Ovary (tissue), 3 donors: Measurements from ENCODE around the gene RERE.

Experiments used
- EP300 ChIP-seq: sonication (generic); formaldehyde crosslinking; IDR thresholded peaks from one replicate; pipeline ENCODE4 v1.6.1; 2017; ENCODE audit warnings: antibody characterized with exemption
- TF ChIP-seq, protein P1 (sequence below), 3 donors: fragments of 450-650 bp in 2 of 3; fragments of 200-600 bp in 1 of 3; IDR thresholded peaks; one replicate each; pipeline versions ENCODE4 v1.5.1 to v1.8.0; 2016 to 2022; ENCODE audit warnings: antibody characterized with exemption in 3 of 3, mild to moderate bottlenecking in 1 of 3
- donor health status: DM: no; HTN: no; CAD: no.

DNA sequence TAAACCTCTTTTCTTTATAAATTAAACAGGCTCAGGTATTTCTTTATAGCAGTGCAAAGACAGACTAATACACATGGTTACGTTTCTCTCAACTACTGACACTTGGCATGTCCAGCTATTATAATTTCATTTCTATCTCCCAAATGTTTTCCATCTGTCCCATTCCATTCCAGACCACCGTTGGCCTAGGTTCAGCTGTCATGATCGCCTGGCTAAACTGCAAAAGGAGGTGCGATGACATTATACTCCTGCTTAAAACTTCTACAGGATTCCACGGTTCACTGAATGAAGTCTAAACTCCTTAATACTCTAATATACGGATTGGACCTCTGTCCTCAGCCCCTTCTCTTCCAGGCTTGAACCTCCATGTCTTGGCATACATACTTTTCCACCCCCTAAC lies 72.1 kb downstream of the RERE start:
- no peak for TF ChIP-seq EP300
- TF ChIP-seq, protein P1, sequence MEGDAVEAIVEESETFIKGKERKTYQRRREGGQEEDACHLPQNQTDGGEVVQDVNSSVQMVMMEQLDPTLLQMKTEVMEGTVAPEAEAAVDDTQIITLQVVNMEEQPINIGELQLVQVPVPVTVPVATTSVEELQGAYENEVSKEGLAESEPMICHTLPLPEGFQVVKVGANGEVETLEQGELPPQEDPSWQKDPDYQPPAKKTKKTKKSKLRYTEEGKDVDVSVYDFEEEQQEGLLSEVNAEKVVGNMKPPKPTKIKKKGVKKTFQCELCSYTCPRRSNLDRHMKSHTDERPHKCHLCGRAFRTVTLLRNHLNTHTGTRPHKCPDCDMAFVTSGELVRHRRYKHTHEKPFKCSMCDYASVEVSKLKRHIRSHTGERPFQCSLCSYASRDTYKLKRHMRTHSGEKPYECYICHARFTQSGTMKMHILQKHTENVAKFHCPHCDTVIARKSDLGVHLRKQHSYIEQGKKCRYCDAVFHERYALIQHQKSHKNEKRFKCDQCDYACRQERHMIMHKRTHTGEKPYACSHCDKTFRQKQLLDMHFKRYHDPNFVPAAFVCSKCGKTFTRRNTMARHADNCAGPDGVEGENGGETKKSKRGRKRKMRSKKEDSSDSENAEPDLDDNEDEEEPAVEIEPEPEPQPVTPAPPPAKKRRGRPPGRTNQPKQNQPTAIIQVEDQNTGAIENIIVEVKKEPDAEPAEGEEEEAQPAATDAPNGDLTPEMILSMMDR (IDR thresholded peaks at IDR 0.05) = no peak
